Measurements from ENCODE around the gene POU2F3.
"Not testable (repeated sequence)": the region's sequence is repeated elsewhere in the genome, so short reads cannot be mapped to it uniquely, and the experiment has no call there.

POU2F3 gene

GRCh38 chr11:120226714-120227113, 13.2 kb upstream of the POU2F3 start:
- DNase-seq = no peak

DNA sequence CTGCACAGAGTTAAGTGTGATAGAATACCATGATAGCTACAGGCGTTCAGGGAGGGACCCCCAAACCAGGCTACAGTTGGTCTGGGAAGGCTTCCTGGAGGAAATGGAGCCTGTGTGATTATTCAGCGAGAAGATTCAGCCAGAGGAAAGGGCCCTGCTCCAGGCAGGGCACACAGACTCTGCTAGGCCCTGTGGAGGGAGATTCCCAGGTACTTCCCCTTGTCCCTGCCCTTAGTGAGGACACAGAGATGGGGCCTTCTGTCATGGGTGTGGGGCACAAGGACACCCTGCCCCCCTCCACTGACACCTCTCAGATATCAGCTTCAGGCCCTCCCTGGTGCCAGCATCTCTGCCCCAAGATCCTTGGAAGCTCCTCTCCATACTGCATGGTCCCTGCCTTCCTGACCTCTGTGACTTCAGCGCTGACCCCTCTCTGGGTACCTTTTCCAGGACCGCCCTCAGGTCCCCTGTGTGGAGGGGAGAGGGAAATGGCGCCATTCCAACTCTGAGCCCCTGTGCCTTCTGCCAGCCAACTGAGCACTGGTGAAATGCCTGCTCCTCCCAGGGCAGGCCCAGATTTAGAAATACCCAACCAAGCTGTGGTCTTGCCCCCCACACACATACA, 12.6 kb upstream of the POU2F3 start:
- no peak for DNase-seq

GRCh38 chr11:120228794-120229384, 11.1 kb upstream of the POU2F3 start:
- DNase-seq = no peak

DNA sequence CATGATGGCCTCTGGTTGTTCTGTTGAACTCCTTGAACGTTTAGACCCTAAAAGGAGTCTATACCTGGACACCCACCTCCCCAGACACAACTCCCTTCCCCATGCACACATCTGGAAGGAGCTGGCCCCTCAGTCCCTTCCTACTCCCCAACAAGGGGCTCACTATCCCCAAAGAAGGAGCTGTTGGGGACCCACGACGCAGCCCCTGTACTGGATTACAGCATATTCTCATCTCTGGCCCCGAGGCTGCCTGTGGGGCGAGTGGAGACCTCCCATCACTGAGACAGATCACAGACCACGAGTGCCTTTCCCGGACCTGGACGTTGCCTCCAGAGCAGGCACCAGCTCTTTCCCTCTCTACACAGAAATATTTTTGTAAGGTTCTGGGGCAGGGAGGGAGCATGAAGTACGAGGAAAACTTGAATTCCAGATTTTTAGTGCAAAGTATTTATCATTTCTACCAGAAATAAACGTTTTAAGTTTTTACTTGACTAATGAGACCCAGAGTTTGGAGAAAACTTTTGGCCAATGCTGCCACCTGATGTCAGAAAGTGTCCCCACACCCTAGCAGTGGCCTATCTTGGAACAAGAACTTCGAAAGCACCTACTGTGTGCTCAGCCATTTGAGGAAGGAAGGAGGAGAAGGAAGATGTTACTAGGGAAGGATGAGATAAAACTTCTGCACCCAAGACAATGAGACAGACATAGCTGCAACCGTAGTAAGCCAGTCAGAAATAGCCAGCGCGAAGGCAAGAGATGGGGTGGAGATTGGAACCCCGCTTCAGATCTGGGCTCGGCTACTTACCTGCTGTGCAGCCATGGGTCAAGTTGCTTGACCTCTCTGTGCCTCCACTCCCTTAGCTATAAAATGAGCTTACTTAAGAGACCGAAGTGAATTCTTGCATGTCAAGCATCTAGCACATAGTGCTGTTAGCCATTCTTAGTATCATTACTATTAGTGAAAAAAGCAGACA, 10.2 kb upstream of the POU2F3 start:
- no peak for DNase-seq

- DNase-seq = no peak
Measured at GRCh38 chr11:120230433-120231071, 9.4 kb upstream of the POU2F3 start.

GRCh38 chr11:120231963-120232362, 8.0 kb upstream of the POU2F3 start:
- no peak for DNase-seq

- no peak for DNase-seq
Measured at GRCh38 chr11:120233207-120233803, 6.6 kb upstream of the POU2F3 start.

DNA sequence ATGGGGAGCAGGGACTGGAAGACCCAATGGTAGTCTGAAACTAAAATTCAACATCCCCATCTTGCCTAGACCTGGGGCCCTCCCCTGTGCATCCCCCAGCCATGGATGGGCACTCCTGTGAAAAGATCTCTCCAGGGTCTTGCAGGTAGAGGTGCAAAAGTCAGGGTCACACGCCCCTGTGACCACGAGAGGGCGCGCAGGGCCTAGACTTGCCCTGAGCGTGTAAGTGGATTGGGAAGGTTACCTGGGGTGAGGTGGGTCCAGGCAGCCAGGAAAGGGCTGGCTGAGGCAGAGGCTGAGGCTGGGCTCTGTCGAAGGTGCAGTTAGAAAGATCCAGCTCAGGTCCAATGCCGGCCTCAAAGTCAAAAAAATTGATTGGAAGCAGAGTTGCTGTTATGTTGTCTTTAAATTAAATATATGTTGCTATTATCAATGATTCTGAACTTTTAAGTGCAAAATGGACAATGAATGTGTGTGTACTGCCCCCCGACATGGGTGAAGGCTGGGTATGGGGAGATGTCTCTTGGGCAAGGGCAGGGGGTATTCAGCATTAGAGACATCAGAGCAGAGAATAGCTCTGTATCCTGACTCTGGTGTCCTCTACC, 4.8 kb upstream of the POU2F3 start:
- no peak for DNase-seq

DNA sequence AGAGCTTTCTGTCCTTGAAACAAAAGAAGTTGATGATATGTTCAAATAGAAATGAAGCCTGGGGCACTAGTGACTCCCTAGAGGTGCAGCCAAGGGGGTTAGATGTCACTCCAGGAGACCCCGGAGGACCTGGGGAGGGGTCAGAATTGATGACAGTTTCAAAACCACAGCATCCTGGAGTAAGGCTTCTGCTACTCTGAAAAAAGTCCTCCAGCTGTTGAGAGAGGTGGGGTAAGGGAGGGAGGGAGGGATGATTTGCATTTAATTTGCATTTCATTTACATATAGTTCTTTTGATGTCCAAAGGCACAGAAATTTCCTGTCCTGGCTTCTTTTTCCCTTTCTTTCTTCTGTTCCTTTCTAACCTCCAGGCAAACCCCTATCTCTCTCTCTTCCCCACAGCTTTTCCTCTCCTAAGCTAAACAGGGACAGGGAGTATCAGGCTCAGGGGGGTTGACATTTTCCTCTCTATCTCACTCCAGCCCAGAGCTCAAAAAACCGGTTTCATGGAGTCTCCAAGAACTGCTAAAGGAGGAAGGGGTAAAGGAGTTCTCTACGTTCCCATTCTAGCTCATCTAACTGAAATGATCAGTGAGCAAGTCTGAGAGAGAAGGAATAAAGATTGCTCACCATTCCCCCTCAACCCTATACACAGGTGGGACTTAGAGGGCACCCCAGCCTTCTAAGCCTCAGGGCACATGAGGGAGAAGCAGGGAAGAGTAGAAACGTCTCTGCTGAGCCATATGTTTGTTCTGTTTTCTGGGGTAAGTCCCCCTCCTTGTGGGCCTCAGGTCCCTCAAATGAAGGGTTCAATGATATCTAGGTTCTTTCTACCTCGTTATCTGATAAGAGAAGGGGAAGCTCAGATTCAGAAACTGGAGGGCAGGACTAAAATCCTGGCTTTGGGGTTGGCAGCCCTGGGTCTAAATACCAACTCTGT, 3.5 kb upstream of the POU2F3 start:
- no peak for DNase-seq

DNA sequence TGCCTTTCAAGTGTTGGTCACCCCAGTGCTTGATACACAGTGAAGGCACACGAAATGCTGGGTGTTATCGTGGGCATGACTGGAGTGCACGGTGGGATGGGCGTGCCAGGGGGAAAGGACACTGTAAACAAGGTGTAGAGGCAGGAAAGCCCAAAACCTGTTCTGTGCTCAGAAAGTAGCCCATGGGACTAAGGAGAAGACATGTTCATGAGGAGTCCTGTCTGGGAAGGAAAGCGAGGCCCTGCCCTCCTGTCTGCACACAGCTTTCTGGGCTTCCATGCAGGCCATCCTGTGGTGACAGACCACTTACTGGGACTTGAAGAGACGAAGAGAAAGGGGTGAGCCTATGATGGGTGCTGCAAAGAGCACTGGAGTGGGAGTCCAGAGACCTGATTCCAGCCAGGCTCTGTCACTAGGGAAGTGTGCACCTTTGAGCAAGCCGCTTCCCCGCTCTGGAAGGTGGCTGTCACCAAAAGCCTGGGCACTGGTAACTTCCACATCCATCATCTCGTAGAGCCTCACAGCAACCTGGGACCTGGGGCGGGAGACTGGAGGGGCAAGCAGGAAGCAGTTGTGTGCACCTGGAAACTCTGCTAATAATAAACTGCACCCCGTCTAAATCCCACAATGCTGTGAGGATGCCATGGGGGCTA, 846 bp upstream of the POU2F3 start:
- no peak for DNase-seq

GRCh38 chr11:120240866-120241265, 926 bp downstream of the POU2F3 start:
- DNase-seq = no peak

DNA sequence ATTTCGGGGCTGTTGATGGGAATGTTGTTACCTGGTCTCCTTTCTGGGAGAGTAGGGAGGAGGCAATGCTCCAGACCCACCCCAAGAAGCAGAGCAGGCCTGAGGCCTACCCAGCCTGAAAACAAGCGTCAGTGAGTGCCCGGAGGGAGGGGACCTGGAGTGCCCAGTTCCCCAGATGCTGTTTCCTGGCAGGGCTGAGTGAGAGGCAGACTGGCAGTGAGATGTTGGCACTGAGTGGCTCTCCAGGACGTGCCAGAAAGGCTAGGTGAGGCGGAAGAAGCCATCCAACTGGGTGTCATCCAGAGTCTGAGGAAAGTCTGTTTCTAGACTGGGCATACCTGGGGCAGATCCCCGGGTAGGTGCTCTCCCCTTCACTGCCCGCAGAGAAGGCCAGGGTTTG, 1.3 kb downstream of the POU2F3 start:
- no peak for DNase-seq

- DNase-seq = no peak
Measured at GRCh38 chr11:120243221-120243620, 3.3 kb downstream of the POU2F3 start.

- no peak for DNase-seq
Measured at GRCh38 chr11:120244476-120245365, 4.8 kb downstream of the POU2F3 start.

DNA sequence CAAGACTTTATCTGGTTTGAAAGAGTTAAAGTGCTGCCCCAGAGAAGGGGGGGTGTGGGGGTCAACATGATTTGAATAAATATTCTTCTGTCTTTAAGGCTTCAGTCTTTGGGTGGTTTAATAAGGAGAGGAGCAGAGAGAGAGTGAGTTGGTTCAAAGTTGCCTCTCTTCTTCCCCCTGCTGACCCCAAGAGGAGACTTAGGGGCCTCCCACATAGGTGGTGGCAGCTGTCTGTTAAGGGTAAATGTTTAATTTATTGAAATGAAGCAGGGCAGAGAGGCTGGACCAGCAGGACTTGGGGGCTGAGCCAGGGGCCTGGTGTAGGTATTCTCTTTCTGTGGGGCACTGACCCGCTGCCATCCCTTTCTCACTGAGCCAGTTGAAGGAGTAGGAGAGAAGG, 5.5 kb downstream of the POU2F3 start:
- DNase-seq = no peak

GRCh38 chr11:120248551-120249278, 8.8 kb downstream of the POU2F3 start:
- no peak for DNase-seq

- DNase-seq = no peak
Measured at GRCh38 chr11:120249279-120250262, 9.6 kb downstream of the POU2F3 start.

DNA sequence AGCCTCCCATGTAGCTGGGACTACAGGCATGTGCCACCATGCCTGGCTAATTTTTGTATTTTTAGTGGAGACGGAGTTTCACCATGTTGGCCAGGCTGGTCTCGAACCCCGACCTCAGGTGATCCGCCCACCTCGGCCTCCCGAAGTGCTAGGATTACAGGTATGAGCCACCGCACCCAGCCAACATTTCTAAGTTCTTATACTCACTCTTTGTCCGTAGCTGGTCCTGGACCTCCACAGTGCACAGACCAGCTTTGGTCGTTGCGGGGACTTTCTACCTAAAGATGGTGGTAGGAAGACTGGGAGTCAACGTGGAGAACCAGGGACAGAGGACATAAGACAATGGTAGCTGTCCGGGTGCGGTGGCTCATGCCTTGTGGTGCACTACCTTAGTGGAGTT, 13.4 kb downstream of the POU2F3 start:
- DNase-seq = not testable (repeated sequence)

Data from cerebellar nuclear complex (tissue), 1 donor.